Measurements from ENCODE around the gene NDC1.
"Not testable (repeated sequence)": the region's sequence is repeated elsewhere in the genome, so short reads cannot be mapped to it uniquely, and the experiment has no call there.

Gene NDC1

GRCh38 chr1:53837924-53838653 is at the start of gene NDC1:
NDC1 (minus strand) TSS chr1:53838296; CDS start chr1:53838261, 35 bp downstream.
- peak; percentile 97 for DNase-seq

GRCh38 chr1:53883600-53883999 is 45.5 kb upstream of the NDC1 start:
- not testable (repeated sequence) for DNase-seq

- not testable (repeated sequence) for DNase-seq
Observed at GRCh38 chr1:53881853-53882252, 43.8 kb upstream of the NDC1 start.

GRCh38 chr1:53878492-53879105 is 40.5 kb upstream of the NDC1 start:
- DNase-seq: peak; percentile 64

GRCh38 chr1:53875150-53875549 is 37.1 kb upstream of the NDC1 start:
- DNase-seq: not testable (repeated sequence)

GRCh38 chr1:53871773-53872484 is 33.8 kb upstream of the NDC1 start:
- no peak for DNase-seq

GRCh38 chr1:53871221-53871620 is 33.1 kb upstream of the NDC1 start:
- DNase-seq: no peak

GRCh38 chr1:53869454-53870117 is 31.5 kb upstream of the NDC1 start:
- DNase-seq: no peak

GRCh38 chr1:53868565-53868964 is 30.5 kb upstream of the NDC1 start:
- DNase-seq: no peak

GRCh38 chr1:53862507-53862906 is 24.4 kb upstream of the NDC1 start:
- DNase-seq: no peak

- peak; percentile 41 for DNase-seq
Observed at GRCh38 chr1:53860967-53861411, 22.9 kb upstream of the NDC1 start.

- DNase-seq: no peak
Observed at GRCh38 chr1:53851571-53852285, 13.6 kb upstream of the NDC1 start.

GRCh38 chr1:53850082-53850673 is 12.1 kb upstream of the NDC1 start:
- no peak for DNase-seq

GRCh38 chr1:53847980-53848379 is 9.9 kb upstream of the NDC1 start:
- no peak for DNase-seq

- DNase-seq: no peak
Observed at GRCh38 chr1:53842347-53842746, 4.3 kb upstream of the NDC1 start.

- no peak for DNase-seq
Observed at GRCh38 chr1:53838654-53838974, 518 bp upstream of the NDC1 start.

GRCh38 chr1:53837646-53837923 is 511 bp downstream of the NDC1 start:
- DNase-seq: no peak

- no peak for DNase-seq
Observed at GRCh38 chr1:53835491-53835890, 2.6 kb downstream of the NDC1 start.

- no peak for DNase-seq
Observed at GRCh38 chr1:53834776-53835175, 3.3 kb downstream of the NDC1 start.

- no peak for DNase-seq
Observed at GRCh38 chr1:53833393-53833792, 4.7 kb downstream of the NDC1 start.

- no peak for DNase-seq
Observed at GRCh38 chr1:53826367-53826766, 11.7 kb downstream of the NDC1 start.

GRCh38 chr1:53825306-53825705 is 12.8 kb downstream of the NDC1 start:
- no peak for DNase-seq

GRCh38 chr1:53822931-53823330 is 15.2 kb downstream of the NDC1 start:
- DNase-seq: no peak

Data from NCI-H774 (cell line).